GM12878 (cell line): ENCODE measurements around the gene NEAT1. TPM values are rescaled to one million over a fixed set of nuclear protein-coding genes. Genes with fewer than 3 reads are reported as not detected.

ENCODE experiments used
- RAD21 ChIP-seq: IDR thresholded peaks from 2 replicates; pipeline ENCODE4 v1.6.1; 2011; ENCODE audit warnings: mild to moderate bottlenecking, low read depth, low read length, moderate library complexity; ENCODE audit not compliant: insufficient read depth
- YBX1 ChIP-seq: fragments of 450-650 bp; IDR thresholded peaks from 2 replicates; pipeline ENCODE4 v1.6.1; 2016; ENCODE audit warnings: antibody characterized with exemption
- ZNF592 ChIP-seq: fragments of 450-650 bp; IDR thresholded peaks from 2 replicates; pipeline ENCODE4 v1.6.1; 2017; ENCODE audit warnings: mild to moderate bottlenecking, moderate library complexity
- polyA plus RNA-seq, 11 experiments: library from polyadenylated mRNA; depleted of rRNA in 4 of 11; unstranded in 6 of 11; stranded (reverse) in 5 of 11; fragments of >200 nt; fragmentation: Nextera tagmentation in 4 of 11; fragmentation: Illumina TruSeq in 1 of 11; extraction: Ambion mirVana in 4 of 11; extraction: Trizol in 1 of 11; gene quantifications; 1 replicate in 1 of 11; 2 replicates in 10 of 11; pipeline versions ENCODE4 v1.2.1 to v1.2.3, GENCODE V29; 2011 to 2016; ENCODE audit warnings: inconsistent platforms in 2 of 11, missing spikeins in 2 of 11, low read depth in 1 of 11
- total RNA-seq, 4 experiments: library from RNA; depleted of rRNA in 3 of 4; stranded (reverse); fragments of >200 nt in 3 of 4; fragmentation: Illumina TruSeq in 1 of 4; extraction: Trizol in 1 of 4; gene quantifications; 2 replicates each; pipeline versions ENCODE4 v1.2.1 to v1.2.3, GENCODE V29; 2013 to 2021
- TF ChIP-seq, protein P1 (sequence below): IDR thresholded peaks from 2 replicates; pipeline ENCODE4 v1.6.1; 2012; ENCODE audit warnings: improper control_type of control experiment, low read depth, low read length; ENCODE audit not compliant: insufficient replicate concordance
- TF ChIP-seq, protein P2 (sequence below): IDR thresholded peaks from 2 replicates; pipeline ENCODE4 v1.6.1; 2012; ENCODE audit warnings: mild to moderate bottlenecking, low read depth, low read length
- TF ChIP-seq, protein P3 (sequence below), 3 experiments: IDR thresholded peaks in 2 of 3; conservative IDR thresholded peaks in 1 of 3; 2 replicates each; pipeline ENCODE4 v1.5.1; 2011; ENCODE audit warnings: low read depth in 3 of 3, low read length in 3 of 3, mild to moderate bottlenecking in 3 of 3, control low read depth in 2 of 3, moderate library complexity in 2 of 3, inconsistent platforms in 1 of 3, mixed read lengths in 1 of 3; ENCODE audit not compliant: control insufficient read depth in 2 of 3, insufficient read depth in 1 of 3; ENCODE audit errors: extremely low read depth in 1 of 3

The NEAT1 gene
- total and polyA plus RNA-seq, 10 of the 15 experiments (the other 5 are each of a cell fraction or from before 2014, with no cell fraction given): 13.6 to 328 (median 69.4) TPM

GRCh38 chr11:65393513-65394079, 29.0 kb upstream of the NEAT1 start (continued):
- TF ChIP-seq, protein P1, sequence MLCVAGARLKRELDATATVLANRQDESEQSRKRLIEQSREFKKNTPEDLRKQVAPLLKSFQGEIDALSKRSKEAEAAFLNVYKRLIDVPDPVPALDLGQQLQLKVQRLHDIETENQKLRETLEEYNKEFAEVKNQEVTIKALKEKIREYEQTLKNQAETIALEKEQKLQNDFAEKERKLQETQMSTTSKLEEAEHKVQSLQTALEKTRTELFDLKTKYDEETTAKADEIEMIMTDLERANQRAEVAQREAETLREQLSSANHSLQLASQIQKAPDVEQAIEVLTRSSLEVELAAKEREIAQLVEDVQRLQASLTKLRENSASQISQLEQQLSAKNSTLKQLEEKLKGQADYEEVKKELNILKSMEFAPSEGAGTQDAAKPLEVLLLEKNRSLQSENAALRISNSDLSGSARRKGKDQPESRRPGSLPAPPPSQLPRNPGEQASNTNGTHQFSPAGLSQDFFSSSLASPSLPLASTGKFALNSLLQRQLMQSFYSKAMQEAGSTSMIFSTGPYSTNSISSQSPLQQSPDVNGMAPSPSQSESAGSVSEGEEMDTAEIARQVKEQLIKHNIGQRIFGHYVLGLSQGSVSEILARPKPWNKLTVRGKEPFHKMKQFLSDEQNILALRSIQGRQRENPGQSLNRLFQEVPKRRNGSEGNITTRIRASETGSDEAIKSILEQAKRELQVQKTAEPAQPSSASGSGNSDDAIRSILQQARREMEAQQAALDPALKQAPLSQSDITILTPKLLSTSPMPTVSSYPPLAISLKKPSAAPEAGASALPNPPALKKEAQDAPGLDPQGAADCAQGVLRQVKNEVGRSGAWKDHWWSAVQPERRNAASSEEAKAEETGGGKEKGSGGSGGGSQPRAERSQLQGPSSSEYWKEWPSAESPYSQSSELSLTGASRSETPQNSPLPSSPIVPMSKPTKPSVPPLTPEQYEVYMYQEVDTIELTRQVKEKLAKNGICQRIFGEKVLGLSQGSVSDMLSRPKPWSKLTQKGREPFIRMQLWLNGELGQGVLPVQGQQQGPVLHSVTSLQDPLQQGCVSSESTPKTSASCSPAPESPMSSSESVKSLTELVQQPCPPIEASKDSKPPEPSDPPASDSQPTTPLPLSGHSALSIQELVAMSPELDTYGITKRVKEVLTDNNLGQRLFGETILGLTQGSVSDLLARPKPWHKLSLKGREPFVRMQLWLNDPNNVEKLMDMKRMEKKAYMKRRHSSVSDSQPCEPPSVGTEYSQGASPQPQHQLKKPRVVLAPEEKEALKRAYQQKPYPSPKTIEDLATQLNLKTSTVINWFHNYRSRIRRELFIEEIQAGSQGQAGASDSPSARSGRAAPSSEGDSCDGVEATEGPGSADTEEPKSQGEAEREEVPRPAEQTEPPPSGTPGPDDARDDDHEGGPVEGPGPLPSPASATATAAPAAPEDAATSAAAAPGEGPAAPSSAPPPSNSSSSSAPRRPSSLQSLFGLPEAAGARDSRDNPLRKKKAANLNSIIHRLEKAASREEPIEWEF: no peak
- TF ChIP-seq, protein P2, sequence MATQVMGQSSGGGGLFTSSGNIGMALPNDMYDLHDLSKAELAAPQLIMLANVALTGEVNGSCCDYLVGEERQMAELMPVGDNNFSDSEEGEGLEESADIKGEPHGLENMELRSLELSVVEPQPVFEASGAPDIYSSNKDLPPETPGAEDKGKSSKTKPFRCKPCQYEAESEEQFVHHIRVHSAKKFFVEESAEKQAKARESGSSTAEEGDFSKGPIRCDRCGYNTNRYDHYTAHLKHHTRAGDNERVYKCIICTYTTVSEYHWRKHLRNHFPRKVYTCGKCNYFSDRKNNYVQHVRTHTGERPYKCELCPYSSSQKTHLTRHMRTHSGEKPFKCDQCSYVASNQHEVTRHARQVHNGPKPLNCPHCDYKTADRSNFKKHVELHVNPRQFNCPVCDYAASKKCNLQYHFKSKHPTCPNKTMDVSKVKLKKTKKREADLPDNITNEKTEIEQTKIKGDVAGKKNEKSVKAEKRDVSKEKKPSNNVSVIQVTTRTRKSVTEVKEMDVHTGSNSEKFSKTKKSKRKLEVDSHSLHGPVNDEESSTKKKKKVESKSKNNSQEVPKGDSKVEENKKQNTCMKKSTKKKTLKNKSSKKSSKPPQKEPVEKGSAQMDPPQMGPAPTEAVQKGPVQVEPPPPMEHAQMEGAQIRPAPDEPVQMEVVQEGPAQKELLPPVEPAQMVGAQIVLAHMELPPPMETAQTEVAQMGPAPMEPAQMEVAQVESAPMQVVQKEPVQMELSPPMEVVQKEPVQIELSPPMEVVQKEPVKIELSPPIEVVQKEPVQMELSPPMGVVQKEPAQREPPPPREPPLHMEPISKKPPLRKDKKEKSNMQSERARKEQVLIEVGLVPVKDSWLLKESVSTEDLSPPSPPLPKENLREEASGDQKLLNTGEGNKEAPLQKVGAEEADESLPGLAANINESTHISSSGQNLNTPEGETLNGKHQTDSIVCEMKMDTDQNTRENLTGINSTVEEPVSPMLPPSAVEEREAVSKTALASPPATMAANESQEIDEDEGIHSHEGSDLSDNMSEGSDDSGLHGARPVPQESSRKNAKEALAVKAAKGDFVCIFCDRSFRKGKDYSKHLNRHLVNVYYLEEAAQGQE: no peak
- TF ChIP-seq, protein P3, sequence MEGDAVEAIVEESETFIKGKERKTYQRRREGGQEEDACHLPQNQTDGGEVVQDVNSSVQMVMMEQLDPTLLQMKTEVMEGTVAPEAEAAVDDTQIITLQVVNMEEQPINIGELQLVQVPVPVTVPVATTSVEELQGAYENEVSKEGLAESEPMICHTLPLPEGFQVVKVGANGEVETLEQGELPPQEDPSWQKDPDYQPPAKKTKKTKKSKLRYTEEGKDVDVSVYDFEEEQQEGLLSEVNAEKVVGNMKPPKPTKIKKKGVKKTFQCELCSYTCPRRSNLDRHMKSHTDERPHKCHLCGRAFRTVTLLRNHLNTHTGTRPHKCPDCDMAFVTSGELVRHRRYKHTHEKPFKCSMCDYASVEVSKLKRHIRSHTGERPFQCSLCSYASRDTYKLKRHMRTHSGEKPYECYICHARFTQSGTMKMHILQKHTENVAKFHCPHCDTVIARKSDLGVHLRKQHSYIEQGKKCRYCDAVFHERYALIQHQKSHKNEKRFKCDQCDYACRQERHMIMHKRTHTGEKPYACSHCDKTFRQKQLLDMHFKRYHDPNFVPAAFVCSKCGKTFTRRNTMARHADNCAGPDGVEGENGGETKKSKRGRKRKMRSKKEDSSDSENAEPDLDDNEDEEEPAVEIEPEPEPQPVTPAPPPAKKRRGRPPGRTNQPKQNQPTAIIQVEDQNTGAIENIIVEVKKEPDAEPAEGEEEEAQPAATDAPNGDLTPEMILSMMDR (IDR thresholded peaks at IDR 0.05 in 2 of 3, conservative IDR thresholded peaks at IDR 0.05 in 1 of 3; ENCODE audit: control insufficient read depth in 2 of 3, extremely low read depth in 1 of 3, insufficient read depth in 1 of 3, low read depth in 3 of 3, low read length in 3 of 3): no peak
- TF ChIP-seq ZNF592 (no peak), YBX1 (no peak), RAD21 (no peak)
- TF ChIP-seq, all 136 proteins: peak for 0
